ENCODE data around the gene PRRX2.

DNA sequence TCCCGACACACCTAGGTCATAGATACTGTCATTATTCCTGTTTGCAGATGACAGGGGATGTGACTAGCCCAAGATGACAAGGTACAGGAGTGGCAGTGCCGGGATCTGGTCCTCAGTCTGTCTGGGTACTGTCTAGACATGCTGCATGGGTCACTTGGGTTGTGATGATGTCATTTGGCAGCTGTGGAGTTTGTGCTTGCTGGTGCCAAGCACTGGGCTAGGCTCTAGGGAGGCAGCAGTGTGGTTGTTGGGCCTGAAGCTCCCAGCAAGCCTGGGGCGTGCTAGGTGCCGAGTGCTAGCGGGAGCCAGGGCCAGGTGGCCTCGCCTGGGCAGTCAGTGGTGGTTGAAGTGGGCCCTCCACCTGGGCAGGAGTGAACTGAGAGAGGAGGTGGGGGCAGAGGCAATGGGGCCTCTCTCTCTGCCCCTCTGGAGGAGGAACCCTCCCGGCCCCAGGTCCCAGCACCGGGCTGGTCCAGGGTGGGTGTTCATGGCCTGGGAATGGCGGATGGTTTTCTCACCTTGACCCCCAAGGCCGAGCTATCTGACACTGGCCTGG is 14.7 kb upstream of the PRRX2 start:
- TF ChIP-seq, protein P1, sequence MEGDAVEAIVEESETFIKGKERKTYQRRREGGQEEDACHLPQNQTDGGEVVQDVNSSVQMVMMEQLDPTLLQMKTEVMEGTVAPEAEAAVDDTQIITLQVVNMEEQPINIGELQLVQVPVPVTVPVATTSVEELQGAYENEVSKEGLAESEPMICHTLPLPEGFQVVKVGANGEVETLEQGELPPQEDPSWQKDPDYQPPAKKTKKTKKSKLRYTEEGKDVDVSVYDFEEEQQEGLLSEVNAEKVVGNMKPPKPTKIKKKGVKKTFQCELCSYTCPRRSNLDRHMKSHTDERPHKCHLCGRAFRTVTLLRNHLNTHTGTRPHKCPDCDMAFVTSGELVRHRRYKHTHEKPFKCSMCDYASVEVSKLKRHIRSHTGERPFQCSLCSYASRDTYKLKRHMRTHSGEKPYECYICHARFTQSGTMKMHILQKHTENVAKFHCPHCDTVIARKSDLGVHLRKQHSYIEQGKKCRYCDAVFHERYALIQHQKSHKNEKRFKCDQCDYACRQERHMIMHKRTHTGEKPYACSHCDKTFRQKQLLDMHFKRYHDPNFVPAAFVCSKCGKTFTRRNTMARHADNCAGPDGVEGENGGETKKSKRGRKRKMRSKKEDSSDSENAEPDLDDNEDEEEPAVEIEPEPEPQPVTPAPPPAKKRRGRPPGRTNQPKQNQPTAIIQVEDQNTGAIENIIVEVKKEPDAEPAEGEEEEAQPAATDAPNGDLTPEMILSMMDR (IDR thresholded peaks at IDR 0.05 in 4 of 5, conservative IDR thresholded peaks at IDR 0.05 in 1 of 5) = no peak
- TF ChIP-seq POLR2A (IDR thresholded peaks at IDR 0.05) = no peak

Data from gastrocnemius medialis (tissue), 4 donors.